Activated CD4-positive, CD25-positive, alpha-beta regulatory T cell treated with anti-CD3 and anti-CD28 coated beads, Interleukin-2, amount 50 U/mL, for 24 hours (primary cell): ENCODE data around the gene ZFAND2A.
A peak's percentile ranks its signal among the peaks of the same experiment; 100 is the strongest.

ENCODE experiments used
- ATAC-seq, 2 donors: fragments of 150-1000 bp; cut with Tn5 transposase; one replicate each; pipeline ENCODE4 v1.10.0; 2021; ENCODE audit warnings: mild to moderate bottlenecking in 1 of 2, moderate library complexity in 1 of 2

Gene ZFAND2A

DNA sequence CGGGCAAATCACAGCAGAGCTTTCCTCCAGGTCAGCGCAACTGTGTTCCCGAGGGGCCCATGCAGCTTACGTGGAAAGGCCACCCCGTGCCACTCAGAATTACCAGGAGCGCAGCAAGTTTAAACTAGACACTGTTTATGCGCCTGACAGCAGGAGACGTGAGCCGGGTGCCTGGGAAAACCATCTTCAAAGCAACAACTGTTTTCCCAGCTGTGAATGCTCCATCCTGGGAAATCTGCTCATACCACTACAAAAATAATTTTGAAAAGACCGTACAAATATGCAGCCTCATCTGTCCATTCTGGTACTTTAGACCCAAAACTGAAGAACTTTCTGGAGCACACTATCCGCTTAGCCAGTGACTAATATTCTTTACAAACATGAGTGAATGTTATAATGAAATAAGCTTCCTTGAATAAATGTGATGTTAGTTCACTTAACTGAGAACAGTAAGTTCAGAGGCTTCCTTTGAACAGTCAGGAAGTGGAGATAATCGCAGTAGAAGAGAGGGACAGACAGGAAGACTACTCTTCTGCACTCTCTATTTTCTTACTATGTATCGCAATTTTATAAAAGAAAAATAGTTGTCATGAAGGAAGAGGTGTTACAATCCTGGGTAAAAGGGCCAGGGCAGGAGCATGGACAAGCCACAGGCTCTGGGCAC, 55.3 kb downstream of the ZFAND2A start:
- ATAC-seq: no peak

DNA sequence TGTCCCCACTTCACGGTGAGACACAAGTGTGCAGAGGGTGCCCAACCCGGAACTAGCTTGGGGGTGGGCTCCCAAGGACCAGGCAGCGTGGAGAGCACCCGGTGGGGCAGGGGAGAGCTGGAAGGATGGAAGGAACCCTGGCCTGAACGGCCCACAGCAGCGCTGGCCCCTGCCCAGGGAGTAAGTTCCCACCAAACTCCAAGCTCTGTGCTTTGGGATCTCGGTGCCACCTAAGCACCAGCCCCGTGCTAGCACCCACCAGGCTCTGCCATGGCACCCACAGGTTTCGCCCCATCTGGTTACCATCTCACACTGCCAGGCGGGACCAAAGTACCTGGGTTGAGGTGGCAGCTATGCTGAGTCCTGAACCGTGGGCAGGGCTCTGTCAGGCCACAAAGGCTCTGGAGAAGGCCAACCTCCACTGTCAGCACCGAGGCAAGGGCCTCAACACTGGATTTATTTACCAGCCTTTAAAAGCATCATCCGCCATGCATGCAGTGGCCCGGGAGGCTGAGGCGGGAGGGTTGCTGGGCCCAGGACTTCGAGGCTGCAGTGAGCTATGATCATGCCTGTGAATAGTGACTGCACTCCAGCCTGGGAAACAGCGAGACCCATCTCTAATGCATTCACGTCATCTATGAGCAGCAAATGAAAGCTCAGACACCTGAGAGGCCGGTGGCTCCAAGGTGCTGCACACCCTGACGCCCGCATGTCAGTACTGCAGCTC, 56.0 kb downstream of the ZFAND2A start:
- ATAC-seq: no peak

DNA sequence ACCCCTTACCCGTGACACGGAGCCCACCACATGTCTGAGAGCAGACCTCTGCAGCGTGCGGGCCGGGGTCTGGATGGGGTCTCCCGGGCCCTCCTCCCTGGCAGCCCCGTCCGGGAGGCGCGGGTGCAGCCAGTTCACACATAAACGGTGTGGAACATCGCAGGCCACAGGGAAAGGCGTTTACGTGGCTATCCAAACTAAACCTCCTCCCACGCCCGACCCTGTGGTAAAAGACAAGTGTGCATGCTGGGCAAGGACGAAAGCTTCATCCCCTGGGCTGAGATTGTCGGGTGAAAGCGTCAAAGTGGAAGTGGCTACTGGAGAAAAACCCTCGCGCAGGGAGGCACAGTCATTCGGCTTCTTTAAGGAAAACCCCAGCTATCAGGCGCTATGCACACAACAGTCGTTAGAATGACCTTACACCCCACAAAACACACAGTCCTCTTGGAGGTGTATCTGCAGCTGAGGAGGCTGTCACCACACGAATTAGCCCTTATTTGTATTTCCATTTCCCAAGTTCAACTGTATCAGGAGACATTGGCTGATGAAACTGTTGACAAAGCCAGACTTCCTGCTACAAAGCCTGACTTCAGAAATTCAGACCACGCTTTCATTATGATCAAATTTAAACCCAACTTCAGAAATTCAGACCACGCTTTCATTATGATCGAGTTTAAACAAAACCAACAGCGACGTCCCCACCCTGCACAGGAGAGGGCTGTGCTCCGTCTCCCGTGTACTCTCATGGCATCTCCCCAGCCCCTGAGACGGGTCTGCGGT, 56.8 kb downstream of the ZFAND2A start:
- ATAC-seq: peak; percentile 48 to 75
